ENCODE measurements around the gene SLC35A5.

Gene SLC35A5

DNA sequence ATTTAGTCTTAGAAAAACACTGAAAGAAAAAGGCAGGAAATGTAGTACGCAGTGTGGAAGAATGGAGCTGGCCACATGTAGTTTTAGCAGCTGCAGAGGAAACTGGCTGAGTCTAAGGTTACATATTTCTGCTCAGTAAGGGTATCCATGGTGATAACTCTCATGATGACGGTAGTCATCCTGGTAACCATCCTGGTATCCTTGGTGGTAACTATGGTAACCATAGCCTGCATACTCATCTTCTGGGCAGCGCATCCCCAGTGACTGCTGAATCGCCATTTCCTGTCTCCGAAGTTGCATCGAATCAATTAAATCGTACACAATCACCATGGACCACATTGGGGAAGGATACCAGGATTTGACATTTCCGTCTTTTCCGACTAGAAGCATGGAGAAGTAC lies 43.4 kb downstream of the SLC35A5 start:
- H3K36me3 ChIP-seq, result peaks cover 0 to 5% (median 0%) of the 10 kb centered on the region in 3 donors
- no peak overlapping the region for H3K4me3 ChIP-seq
- H3K27ac ChIP-seq, result no peak overlapping the region
- DNase-seq, result no peak
- peaks cover 0 to 8% (median 0%) of the 10 kb centered on the region in 4 donors for H3K4me1 ChIP-seq
- no peaks in the 10 kb centered on the region for H3K9me3 ChIP-seq
- no peaks in the 10 kb centered on the region for H3K27me3 ChIP-seq
- no peak for TF ChIP-seq CTCF (IDR thresholded peaks at IDR 0.05)
- intact Hi-C loops (cut with DNase I; ENCODE audit: low total_unique reads), result no loop called here

DNA sequence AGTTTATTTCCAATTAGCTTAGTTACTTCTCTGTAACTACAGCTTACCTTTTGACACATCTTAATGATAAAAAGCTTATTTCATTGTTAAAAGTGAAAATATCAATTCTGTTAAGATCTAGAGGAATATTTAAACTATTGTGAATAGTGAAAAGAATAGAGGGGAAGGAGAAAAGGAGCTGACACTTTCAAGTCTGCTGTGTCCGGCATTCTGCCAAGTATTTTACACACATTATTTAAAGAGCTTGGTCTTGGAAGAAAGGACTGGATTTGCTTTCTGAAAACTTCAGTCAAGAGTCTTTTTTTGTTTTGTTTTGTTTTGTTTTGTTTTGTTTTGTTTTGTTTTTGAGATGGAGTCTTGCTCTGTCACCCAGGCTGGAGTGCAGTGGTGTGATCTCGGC lies 44.3 kb downstream of the SLC35A5 start:
- no peak for TF ChIP-seq CTCF (IDR thresholded peaks at IDR 0.05)
- intact Hi-C loops (cut with DNase I; ENCODE audit: low total_unique reads), result no loop called here
- H3K27me3 ChIP-seq, result no peaks in the 10 kb centered on the region
- no peak overlapping the region for H3K4me3 ChIP-seq
- DNase-seq, result no peak
- H3K4me1 ChIP-seq, result peaks cover 0 to 8% (median 0%) of the 10 kb centered on the region in 4 donors
- no peak overlapping the region for H3K27ac ChIP-seq
- no peaks in the 10 kb centered on the region for H3K9me3 ChIP-seq
- peaks cover 0 to 5% (median 0%) of the 10 kb centered on the region in 3 donors for H3K36me3 ChIP-seq

- intact Hi-C loops (cut with DNase I; ENCODE audit: low total_unique reads), result no loop called here
- H3K4me1 ChIP-seq, result peaks cover 0 to 12% (median 1%) of the 10 kb centered on the region in 4 donors
- H3K36me3 ChIP-seq, result peaks cover 0 to 5% (median 0%) of the 10 kb centered on the region in 3 donors
- no peaks in the 10 kb centered on the region for H3K27me3 ChIP-seq
- H3K9me3 ChIP-seq, result no peaks in the 10 kb centered on the region
- no peak overlapping the region for H3K27ac ChIP-seq
- DNase-seq, result no peak
- TF ChIP-seq CTCF (IDR thresholded peaks at IDR 0.05), result no peak
- no peak overlapping the region for H3K4me3 ChIP-seq
Measured at GRCh38 chr3:112607863-112608262, 46.0 kb downstream of the SLC35A5 start.

GRCh38 chr3:112610121-112610520 lies 48.3 kb downstream of the SLC35A5 start:
- Histone ChIP-seq H3K4me3 (no peak overlapping the region), H3K4me1 (peaks cover 0 to 4% (median 1%) of the 10 kb centered on the region in 4 donors), H3K27ac (no peak overlapping the region), H3K9me3 (no peaks in the 10 kb centered on the region), H3K36me3 (peaks cover 0 to 10% (median under 1%) of the 10 kb centered on the region in 3 donors), H3K27me3 (no peaks in the 10 kb centered on the region)
- intact Hi-C loops (cut with DNase I; ENCODE audit: low total_unique reads), result no loop called here
- no peak for TF ChIP-seq CTCF (IDR thresholded peaks at IDR 0.05)
- DNase-seq, result no peak

GRCh38 chr3:112611752-112612515 lies 50.1 kb downstream of the SLC35A5 start:
- Histone ChIP-seq H3K27ac (peak overlapping the region in 1 of 2 donors; percentile 19), H3K27me3 (no peaks in the 10 kb centered on the region), H3K9me3 (no peaks in the 10 kb centered on the region), H3K4me1 (peaks cover 0 to 4% (median 1%) of the 10 kb centered on the region in 4 donors), H3K36me3 (peaks cover 5 to 28% (median 17%) of the 10 kb centered on the region in 3 donors), H3K4me3 (no peak overlapping the region)
- DNase-seq, result no peak
- intact Hi-C loops (cut with DNase I; ENCODE audit: low total_unique reads), result no loop called here
- no peak for TF ChIP-seq CTCF (IDR thresholded peaks at IDR 0.05)
